ENCODE data around the gene CHST6. TPM values are rescaled to one million over a fixed set of nuclear protein-coding genes. Genes with fewer than 3 reads are reported as not detected.
"Not testable (repeated sequence)": the region's sequence is repeated elsewhere in the genome, so short reads cannot be mapped to it uniquely, and the experiment has no call there.

Gene CHST6
- total and polyA plus RNA-seq, 9 of the 15 experiments (the other 6 are each of a cell fraction or from before 2014, with no cell fraction given), result 0.01 to 0.05 (median 0.02) TPM; not detected in 6

- H3K9ac ChIP-seq (ENCODE audit: insufficient read depth in 1 of 2, low read depth in 2 of 2, low read length in 2 of 2); in situ Hi-C loops (cut with MboI); H3K4me3 ChIP-seq; H3K36me3 ChIP-seq (ENCODE audit: control insufficient read depth, insufficient read depth, low read length); H2AFZ ChIP-seq (ENCODE audit: low read depth, low read length); ATAC-seq; H3K9me1 ChIP-seq (ENCODE audit: control insufficient read depth, insufficient read depth, low read length); BruUV-seq (replicated peaks); FAIRE-seq; CTCF ChIA-PET (ENCODE audit: low intra/inter-chr PET ratio); H3K27ac ChIP-seq (ENCODE audit: extremely low read depth, low read depth, low read length); intact Hi-C loops (cut with micrococcal nuclease); H3K4me2 ChIP-seq (ENCODE audit: insufficient read depth, low read length); DNase-seq (ENCODE audit: extremely low read depth in 1 of 4, low spot score in 3 of 4); H3K9me3 ChIP-seq (replicated peaks; ENCODE audit: control insufficient read depth, insufficient read depth, low read depth, low read length); H3K27me3 ChIP-seq (ENCODE audit: control insufficient read depth in 2 of 2, insufficient read depth in 2 of 2, low read length in 2 of 2): not testable (repeated sequence)
- Histone ChIP-seq H3K4me1 (replicated peaks in 1 of 2; ENCODE audit: control insufficient read depth in 2 of 2, insufficient read depth in 2 of 2, low read length in 2 of 2) (peaks cover 10 to 16% of the 10 kb centered on the region in 2 experiments; a peak in 4 of 5 replicates), H4K20me1 (replicated peaks; ENCODE audit: control insufficient read depth, insufficient read depth, low read length) (peaks cover 13% of the 10 kb centered on the region), H3K79me2 (ENCODE audit: control insufficient read depth, insufficient read depth, low read length) (peaks cover 65% of the 10 kb centered on the region)
- POLR2A ChIA-PET, result interaction anchor here (0.7 to 1.4 kb wide), 6 partner anchors 10 to 156 kb away, joined by 3 to 4 read pairs (median 4); no protein-coding TSS in a partner anchor
- WGBS (ENCODE audit: insufficient coverage, low coverage, missing lambda C conversion rate), result 93% methylated on average over 3 of the region's 4 CpGs
Observed at GRCh38 chr16:75456486-75456885, 38.8 kb downstream of the CHST6 start.

- no peak overlapping the region for H3K27ac ChIP-seq (ENCODE audit: extremely low read depth, low read depth, low read length)
- no peak for ATAC-seq
- BruUV-seq (replicated peaks), result no TSS peak
- peaks cover 11% of the 10 kb centered on the region; the same call in 1 of the 3 replicates for H3K36me3 ChIP-seq (ENCODE audit: control insufficient read depth, insufficient read depth, low read length)
- H3K4me3 ChIP-seq, result no peak overlapping the region
- no peaks in the 10 kb centered on the region for H3K27me3 ChIP-seq (ENCODE audit: control insufficient read depth in 2 of 2, insufficient read depth in 2 of 2, low read length in 2 of 2)
- no peak for DNase-seq (ENCODE audit: extremely low read depth in 1 of 4, low spot score in 3 of 4)
- no peaks in the 10 kb centered on the region for H3K9me1 ChIP-seq (ENCODE audit: control insufficient read depth, insufficient read depth, low read length)
- no peak for TF ChIP-seq HDAC2 (IDR thresholded peaks at IDR 0.05)
- TF ChIP-seq U2AF1 (optimal IDR thresholded peaks at IDR 0.05; ENCODE audit: low read depth, low read length), result no peak
- 62% methylated on average over 5 of the region's 5 CpGs for WGBS (ENCODE audit: insufficient coverage, low coverage, missing lambda C conversion rate)
- H3K79me2 ChIP-seq (ENCODE audit: control insufficient read depth, insufficient read depth, low read length), result peaks cover 58% of the 10 kb centered on the region
- no peak overlapping the region for H3K4me2 ChIP-seq (ENCODE audit: insufficient read depth, low read length)
- no peaks in the 10 kb centered on the region for H3K9me3 ChIP-seq (replicated peaks; ENCODE audit: control insufficient read depth, insufficient read depth, low read depth, low read length)
- intact Hi-C loops (cut with micrococcal nuclease), result no loop called here
- H3K9ac ChIP-seq (ENCODE audit: insufficient read depth in 1 of 2, low read depth in 2 of 2, low read length in 2 of 2), result no peak overlapping the region
- H3K4me1 ChIP-seq (replicated peaks in 1 of 2; ENCODE audit: control insufficient read depth in 2 of 2, insufficient read depth in 2 of 2, low read length in 2 of 2), result peaks cover 13 to 16% of the 10 kb centered on the region in 2 experiments; a peak in 4 of 5 replicates
- POLR2A ChIA-PET, result interaction anchor here (0.6 to 1.0 kb wide), 2 partner anchors 66 to 157 kb away, joined by 3 read pairs; no protein-coding TSS in a partner anchor
- CTCF ChIA-PET (ENCODE audit: low intra/inter-chr PET ratio), result no interaction called here
- H2AFZ ChIP-seq (ENCODE audit: low read depth, low read length), result no peak overlapping the region
- peaks cover 13% of the 10 kb centered on the region for H4K20me1 ChIP-seq (replicated peaks; ENCODE audit: control insufficient read depth, insufficient read depth, low read length)
- no peak for FAIRE-seq
- in situ Hi-C loops (cut with MboI), result no loop called here
Observed at GRCh38 chr16:75455677-75456076, 39.6 kb downstream of the CHST6 start.

All from K562 (cell line).